GM19238 (cell line): ENCODE measurements around the gene HDAC3.

Experiments used
- DNase-seq: peaks from one replicate; pipeline ENCODE4 v3.0.0; 2011; ENCODE audit warnings: low spot score; ENCODE audit not compliant: insufficient read length

Gene HDAC3

DNA sequence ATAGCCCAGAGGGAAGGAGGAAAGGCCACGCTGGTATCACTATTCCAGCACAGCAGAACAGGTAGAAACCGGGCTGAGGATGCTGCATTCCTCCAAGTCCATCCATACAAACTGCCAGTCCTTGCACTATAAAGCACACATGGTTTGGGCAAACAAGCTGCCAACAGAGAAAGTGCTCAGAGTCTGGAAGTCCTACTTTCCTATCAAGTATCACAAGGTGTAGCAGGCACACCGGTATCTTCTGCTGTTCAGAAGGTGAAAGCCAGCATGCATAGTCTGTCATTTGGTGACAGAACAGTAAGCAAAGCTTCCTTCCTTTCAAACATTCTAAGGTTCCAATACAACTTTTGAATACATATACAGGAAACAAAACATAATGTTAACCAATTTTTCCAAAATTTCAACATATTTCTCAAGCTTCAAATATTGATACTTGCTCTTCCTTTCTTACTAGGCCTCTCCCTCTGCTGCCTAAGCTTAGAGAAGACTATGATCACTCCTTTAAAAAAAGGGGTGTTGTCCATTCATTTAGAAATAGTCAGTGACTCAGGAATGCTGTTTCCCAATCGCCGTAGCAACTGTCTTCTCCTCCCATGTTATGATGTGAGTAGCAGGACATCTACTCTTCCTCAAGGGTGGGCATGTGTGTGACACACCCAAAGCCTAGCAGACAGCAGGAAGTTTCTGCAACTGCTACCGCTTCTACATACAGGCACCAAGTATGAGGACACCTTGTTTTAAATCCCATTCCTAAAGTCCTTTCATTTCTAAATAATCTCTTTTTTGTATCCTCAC lies 32.5 kb downstream of the HDAC3 start:
- DNase-seq = no peak

DNA sequence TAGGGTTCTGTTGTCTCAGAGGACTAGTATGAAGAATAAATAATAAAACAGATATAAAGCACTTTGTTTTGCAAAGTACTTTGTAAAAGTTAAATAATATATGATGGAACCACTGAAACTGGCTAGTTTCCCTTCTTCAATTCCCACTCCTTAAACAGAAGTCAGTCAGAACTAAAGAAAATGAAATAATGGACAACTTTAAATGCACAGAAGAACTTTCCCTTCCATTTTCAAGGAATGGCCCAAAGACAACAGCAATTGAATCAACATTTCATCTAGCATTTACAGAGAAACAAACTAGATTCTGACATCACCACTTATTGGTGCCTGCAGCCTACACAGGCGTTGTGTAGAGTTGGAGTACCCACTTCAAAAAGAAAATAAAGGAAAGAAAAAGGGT lies 34.0 kb downstream of the HDAC3 start:
- DNase-seq = no peak

DNA sequence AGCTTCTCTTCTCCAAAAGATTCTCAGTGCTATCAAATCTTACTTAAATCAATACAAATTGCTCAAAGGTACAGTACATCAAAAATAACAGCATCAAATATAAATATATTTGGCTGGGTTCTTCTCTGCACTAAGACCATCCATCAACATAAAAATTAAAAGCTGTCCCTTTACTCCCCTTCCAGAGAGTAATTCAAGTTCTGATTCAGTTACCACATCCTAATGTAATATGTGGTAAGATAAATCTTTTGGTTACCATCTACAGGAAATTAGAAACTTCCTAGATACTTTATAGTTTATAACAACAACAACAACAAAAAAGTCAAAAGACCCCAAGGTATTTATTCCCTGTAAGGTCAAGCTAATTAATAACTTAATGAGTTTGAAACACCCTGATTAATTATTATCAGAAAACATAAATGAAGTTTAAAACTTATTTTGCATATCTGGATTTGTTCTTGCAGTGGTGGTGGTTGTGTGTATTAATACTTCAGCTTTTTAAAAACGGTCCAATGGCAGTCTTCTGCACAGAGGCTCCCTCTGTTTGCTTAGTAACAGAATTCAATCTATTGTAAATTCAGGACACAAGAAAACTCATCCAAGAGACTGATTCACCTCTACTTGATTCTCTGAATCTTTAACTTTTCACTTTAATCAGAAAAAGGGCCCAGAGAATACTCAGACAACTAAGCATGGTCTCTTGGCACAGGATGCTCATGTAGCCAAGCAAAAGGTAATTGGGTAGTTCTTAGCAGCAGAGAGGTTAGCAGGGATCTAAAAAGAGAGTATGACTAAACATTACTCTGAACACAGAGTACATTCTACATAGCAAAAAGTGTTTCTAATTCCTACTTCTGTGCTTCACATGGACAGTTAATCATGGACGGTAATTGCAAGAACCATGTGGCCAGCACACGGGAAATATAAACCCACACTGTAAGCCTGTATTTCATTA lies 38.0 kb downstream of the HDAC3 start:
- no peak for DNase-seq

- no peak for DNase-seq
Measured at GRCh38 chr5:141597814-141598213, 38.8 kb downstream of the HDAC3 start.

GRCh38 chr5:141597394-141597793 lies 39.3 kb downstream of the HDAC3 start:
- DNase-seq = no peak

- DNase-seq = no peak
Measured at GRCh38 chr5:141596867-141597266, 39.8 kb downstream of the HDAC3 start.

- DNase-seq = no peak
Measured at GRCh38 chr5:141590127-141590526, 46.5 kb downstream of the HDAC3 start.

GRCh38 chr5:141586246-141586645 lies 50.4 kb downstream of the HDAC3 start:
- DNase-seq = no peak

DNA sequence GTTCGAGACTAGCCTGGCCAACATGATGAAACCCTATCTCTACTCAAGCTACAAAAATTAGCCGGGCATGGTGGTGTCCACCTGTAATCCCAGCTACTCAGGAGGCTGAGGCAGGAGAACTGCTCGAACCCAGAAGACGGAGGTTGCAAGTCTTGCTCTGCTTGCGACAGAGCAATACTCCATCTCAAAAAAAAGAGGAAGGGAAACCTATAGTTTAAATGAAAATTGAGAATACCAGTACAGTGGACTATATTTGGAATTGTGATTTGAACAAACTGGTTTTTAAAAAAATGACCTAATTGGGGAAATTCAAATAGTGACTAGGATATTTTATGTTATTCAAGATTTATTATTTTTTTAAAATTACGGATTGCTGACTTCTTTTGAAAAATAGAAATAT lies 51.1 kb downstream of the HDAC3 start:
- DNase-seq = no peak

- no peak for DNase-seq
Measured at GRCh38 chr5:141574122-141574510, 62.5 kb downstream of the HDAC3 start.

DNA sequence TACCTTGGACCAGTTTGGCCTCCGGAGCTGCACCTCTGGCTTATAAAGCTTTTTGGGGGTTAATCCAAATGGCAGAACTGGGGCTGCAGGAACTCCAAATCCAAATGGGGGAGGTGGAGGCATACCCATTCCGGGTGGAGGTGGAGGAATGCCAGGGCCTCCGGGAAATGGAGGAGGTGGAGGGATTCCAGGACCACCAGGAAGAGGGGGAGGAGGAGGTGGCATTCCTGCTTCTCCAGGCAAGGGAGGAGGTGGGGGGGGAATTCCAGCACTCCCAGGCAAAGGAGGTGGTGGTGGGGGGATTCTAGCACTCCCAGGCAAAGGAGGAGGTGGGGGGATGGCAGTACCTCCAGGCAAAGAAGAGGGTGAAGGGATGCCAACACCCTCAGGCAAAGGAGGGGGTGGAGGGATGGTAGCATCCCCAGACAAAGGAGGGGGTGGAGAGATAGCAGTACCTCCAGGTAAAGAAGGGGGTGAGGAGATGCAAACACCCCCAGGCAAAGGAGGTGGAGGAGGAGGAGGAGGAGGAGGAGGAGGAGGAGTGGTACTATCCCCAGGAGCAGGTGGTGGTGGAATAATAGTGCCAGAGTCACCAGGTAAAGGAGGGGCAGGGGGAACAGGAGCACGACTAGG lies 63.0 kb downstream of the HDAC3 start:
- DNase-seq = no peak
